ENCODE results near the gene RGS3. TPM values are rescaled to one million over a fixed set of nuclear protein-coding genes. Genes with fewer than 3 reads are reported as not detected.

Gene RGS3
- total and polyA plus RNA-seq, 2 donors (not counting 3 experiments of a cell fraction or from before 2014, with no cell fraction given), result 356 to 416 TPM

GRCh38 chr9:113482341-113482740, 18.8 kb downstream of the RGS3 start:
- TF ChIP-seq FOS (IDR thresholded peaks at IDR 0.05; ENCODE audit: borderline replicate concordance, insufficient read depth, low read length), result no peak
- no peak for TF ChIP-seq GATA2 (IDR thresholded peaks at IDR 0.05; ENCODE audit: insufficient read depth, insufficient read length, low read depth, low read length)
- TF ChIP-seq EZH2 (IDR thresholded peaks at IDR 0.05; ENCODE audit: borderline replicate concordance, low read depth, low read length, severe bottlenecking), result no peak
- TF ChIP-seq JUN (IDR thresholded peaks at IDR 0.05; ENCODE audit: borderline replicate concordance, insufficient read depth, insufficient read length, low read depth), result no peak
- H3K4me1 ChIP-seq (ENCODE audit: control insufficient read depth, extremely low read depth, insufficient read depth, low read length), result peaks cover 23% of the 10 kb centered on the region
- intact Hi-C loops (cut with micrococcal nuclease), result no loop called here
- H3K27ac ChIP-seq (ENCODE audit: insufficient read depth, low read depth, low read length), result no peak overlapping the region
- H4K20me1 ChIP-seq (replicated peaks; ENCODE audit: control insufficient read depth, extremely low read depth, insufficient read depth, low read length), result no peaks in the 10 kb centered on the region
- H3K79me2 ChIP-seq (ENCODE audit: control insufficient read depth, insufficient read depth, low read length), result no peaks in the 10 kb centered on the region
- DNase-seq (ENCODE audit: low read depth, low spot score) (no peak), FAIRE-seq (no peak)
- CTCF ChIA-PET, result no interaction called here
- no peaks in the 10 kb centered on the region for H3K9me1 ChIP-seq (replicated peaks; ENCODE audit: control insufficient read depth, extremely low read depth, insufficient read depth, low read length)
- no peaks in the 10 kb centered on the region for H3K9me3 ChIP-seq (replicated peaks; ENCODE audit: control insufficient read depth, insufficient read depth, low read length)
- H3K27me3 ChIP-seq (ENCODE audit: control insufficient read depth in 2 of 2, insufficient read depth in 2 of 2, low read length in 2 of 2), result no peaks in the 10 kb centered on the region
- H3K36me3 ChIP-seq (ENCODE audit: control insufficient read depth in 2 of 2, extremely low read depth in 1 of 2, insufficient read depth in 2 of 2, low read length in 2 of 2), result no peaks in the 10 kb centered on the region
- dilution Hi-C loops (cut with MboI; ENCODE audit: extremely low pct_ligation_motif_present, low sequenced_read_pairs), result no loop called here
- no peak overlapping the region for H3K4me3 ChIP-seq (replicated peaks in 1 of 3; ENCODE audit: insufficient read depth in 1 of 3, low read depth in 1 of 3, low read length in 3 of 3)
- H3K9ac ChIP-seq (replicated peaks; ENCODE audit: extremely low read depth, insufficient read depth, low read length), result no peak overlapping the region
- H2AFZ ChIP-seq (ENCODE audit: low read depth, low read length), result no peak overlapping the region
- POLR2A ChIA-PET, result no interaction called here
- no TSS peak for BruUV-seq (replicated peaks)
- no peak overlapping the region for H3K4me2 ChIP-seq (ENCODE audit: insufficient read depth, low read length)

- Histone ChIP-seq H3K79me2 (ENCODE audit: control insufficient read depth, insufficient read depth, low read length) (no peaks in the 10 kb centered on the region), H3K9me1 (replicated peaks; ENCODE audit: control insufficient read depth, extremely low read depth, insufficient read depth, low read length) (no peaks in the 10 kb centered on the region), H3K27me3 (ENCODE audit: control insufficient read depth in 2 of 2, insufficient read depth in 2 of 2, low read length in 2 of 2) (no peaks in the 10 kb centered on the region), H3K4me2 (ENCODE audit: insufficient read depth, low read length) (no peak overlapping the region), H3K36me3 (ENCODE audit: control insufficient read depth in 2 of 2, extremely low read depth in 1 of 2, insufficient read depth in 2 of 2, low read length in 2 of 2) (no peaks in the 10 kb centered on the region), H3K27ac (ENCODE audit: insufficient read depth, low read depth, low read length) (no peak overlapping the region), H3K9ac (replicated peaks; ENCODE audit: extremely low read depth, insufficient read depth, low read length) (no peak overlapping the region), H3K9me3 (replicated peaks; ENCODE audit: control insufficient read depth, insufficient read depth, low read length) (no peaks in the 10 kb centered on the region), H3K4me1 (ENCODE audit: control insufficient read depth, extremely low read depth, insufficient read depth, low read length) (peaks cover 23% of the 10 kb centered on the region), H3K4me3 (replicated peaks in 1 of 3; ENCODE audit: insufficient read depth in 1 of 3, low read depth in 1 of 3, low read length in 3 of 3) (no peak overlapping the region), H4K20me1 (replicated peaks; ENCODE audit: control insufficient read depth, extremely low read depth, insufficient read depth, low read length) (no peaks in the 10 kb centered on the region), H2AFZ (ENCODE audit: low read depth, low read length) (no peak overlapping the region)
- TF ChIP-seq JUN (IDR thresholded peaks at IDR 0.05; ENCODE audit: borderline replicate concordance, insufficient read depth, insufficient read length, low read depth) (no peak), EZH2 (IDR thresholded peaks at IDR 0.05; ENCODE audit: borderline replicate concordance, low read depth, low read length, severe bottlenecking) (no peak), GATA2 (IDR thresholded peaks at IDR 0.05; ENCODE audit: insufficient read depth, insufficient read length, low read depth, low read length) (no peak), POLR2AphosphoS5 (IDR thresholded peaks at IDR 0.05; ENCODE audit: insufficient read depth, low read depth, low read length) (no peak), CTCF (IDR thresholded peaks at IDR 0.05; ENCODE audit: extremely low read depth in 1 of 2, insufficient read depth in 1 of 2, low read depth in 1 of 2, low read length in 2 of 2) (no peak), POLR2A (IDR thresholded peaks at IDR 0.05; ENCODE audit: low read depth, low read length) (no peak), MAX (IDR thresholded peaks at IDR 0.05; ENCODE audit: insufficient read depth, insufficient read length) (no peak), FOS (IDR thresholded peaks at IDR 0.05; ENCODE audit: borderline replicate concordance, insufficient read depth, low read length) (no peak), MYC (IDR thresholded peaks at IDR 0.05; ENCODE audit: low read depth, low read length) (no peak)
- intact Hi-C loops (cut with micrococcal nuclease) (no loop called here), dilution Hi-C loops (cut with MboI; ENCODE audit: extremely low pct_ligation_motif_present, low sequenced_read_pairs) (no loop called here)
- DNase-seq (ENCODE audit: low read depth, low spot score) (no peak), FAIRE-seq (no peak)
- ChIA-PET CTCF (interaction anchor here (0.9 to 3.9 kb wide), 6 partner anchors 8 to 41 kb away, joined by 4 to 40 read pairs (median 11); no protein-coding TSS in a partner anchor), POLR2A (interaction anchor here (1.5 kb wide), 1 partner anchor 21 kb away, joined by 11 read pairs; no protein-coding TSS in a partner anchor)
- no TSS peak for BruUV-seq (replicated peaks)
Observed at GRCh38 chr9:113482991-113483675, 19.6 kb downstream of the RGS3 start.
